SK-N-SH treated with all-trans-retinoic acid at 6 μM for 48 hours (cell line): Measurements from ENCODE around the gene GPC5.

Experiments used
- ATAC-seq: fragments of 200-7000 bp; cut with Tn5 transposase; 3 replicates; pipeline ENCODE4 v1.9.1; 2020; ENCODE audit warnings: mild to moderate bottlenecking, moderate library complexity
- BACH2 ChIP-seq: fragments of 250-450 bp; sonication (Bioruptor Pico); IDR thresholded peaks from 2 replicates; pipeline ENCODE4 v1.9.0; 2021; ENCODE audit warnings: mild to moderate bottlenecking, borderline replicate concordance
- CREB5 ChIP-seq: fragments of 250-450 bp; sonication (Bioruptor Pico); IDR thresholded peaks from 2 replicates; pipeline ENCODE4 v1.5.1; 2020; ENCODE audit warnings: low read depth, mild to moderate bottlenecking, moderate library complexity
- CSDC2 ChIP-seq: fragments of 250-450 bp; sonication (Bioruptor Pico); IDR thresholded peaks from 2 replicates; pipeline ENCODE4 v1.5.0; 2020; ENCODE audit warnings: mild to moderate bottlenecking, moderate library complexity
- CSRNP3 ChIP-seq: fragments of 250-450 bp; sonication (Bioruptor Pico); IDR thresholded peaks from 2 replicates; pipeline ENCODE4 v1.5.1; 2021; ENCODE audit warnings: mild to moderate bottlenecking, moderate library complexity
- ESRRG ChIP-seq: fragments of 250-450 bp; sonication (Bioruptor Pico); IDR thresholded peaks from 2 replicates; pipeline ENCODE4 v1.6.1; 2021; ENCODE audit warnings: mild to moderate bottlenecking
- GLIS3 ChIP-seq: fragments of 250-450 bp; sonication (Bioruptor Pico); IDR thresholded peaks from 2 replicates; pipeline ENCODE4 v1.5.0; 2020; ENCODE audit warnings: mild to moderate bottlenecking, moderate library complexity
- ISL1 ChIP-seq: fragments of 250-450 bp; sonication (Bioruptor Pico); IDR thresholded peaks from 2 replicates; pipeline ENCODE4 v2.1.2; 2022; ENCODE audit warnings: mild to moderate bottlenecking, moderate library complexity
- PATZ1 ChIP-seq: fragments of 250-450 bp; sonication (Bioruptor Pico); IDR thresholded peaks from 2 replicates; pipeline ENCODE4 v1.8.0; 2020; ENCODE audit warnings: mild to moderate bottlenecking, moderate library complexity, borderline replicate concordance
- POU6F1 ChIP-seq: fragments of 250-450 bp; sonication (Bioruptor Pico); IDR thresholded peaks from 2 replicates; pipeline ENCODE4 v1.8.0; 2021; ENCODE audit warnings: low read depth, mild to moderate bottlenecking, moderate library complexity, borderline replicate concordance
- PPARA ChIP-seq: fragments of 250-450 bp; sonication (Bioruptor Pico); IDR thresholded peaks from 2 replicates; pipeline ENCODE4 v1.5.0; 2020; ENCODE audit warnings: mild to moderate bottlenecking, borderline replicate concordance
- SNAI2 ChIP-seq: fragments of 250-450 bp; sonication (Bioruptor Pico); IDR thresholded peaks from 2 replicates; pipeline ENCODE4 v1.5.0; 2020; ENCODE audit warnings: mild to moderate bottlenecking, moderate library complexity
- TCF4 ChIP-seq: fragments of 250-450 bp; sonication (Bioruptor Pico); IDR thresholded peaks from 2 replicates; pipeline ENCODE4 v1.8.0; 2021; ENCODE audit warnings: mild to moderate bottlenecking, moderate library complexity, borderline replicate concordance
- TOX ChIP-seq: fragments of 250-450 bp; sonication (Bioruptor Pico); IDR thresholded peaks from 2 replicates; pipeline ENCODE4 v1.8.0; 2021; ENCODE audit warnings: mild to moderate bottlenecking, moderate library complexity, borderline replicate concordance
- TSHZ2 ChIP-seq: fragments of 250-450 bp; sonication (Bioruptor Pico); IDR thresholded peaks from 2 replicates; pipeline ENCODE4 v1.5.0; 2020; ENCODE audit warnings: mild to moderate bottlenecking, moderate library complexity
- ZFP3 ChIP-seq: fragments of 250-450 bp; sonication (Bioruptor Pico); IDR thresholded peaks from 2 replicates; pipeline ENCODE4 v1.5.0; 2020; ENCODE audit warnings: mild to moderate bottlenecking, moderate library complexity
- ZFP30 ChIP-seq: fragments of 450-650 bp; formaldehyde crosslinking; IDR thresholded peaks from 2 replicates; pipeline ENCODE4 v1.5.0; 2022; ENCODE audit warnings: mild to moderate bottlenecking, moderate library complexity
- ZNF565 ChIP-seq: fragments of 450-650 bp; formaldehyde crosslinking; conservative IDR thresholded peaks from 2 replicates; pipeline ENCODE4 v1.5.0; 2020; ENCODE audit warnings: low read depth, mild to moderate bottlenecking, moderate library complexity
- ZNF70 ChIP-seq: fragments of 450-650 bp; formaldehyde crosslinking; IDR thresholded peaks from 2 replicates; pipeline ENCODE4 v1.5.0; 2020; ENCODE audit warnings: mild to moderate bottlenecking, moderate library complexity
- ZNF8 ChIP-seq: fragments of 450-650 bp; formaldehyde crosslinking; IDR thresholded peaks from 2 replicates; pipeline ENCODE4 v1.5.0; 2020; ENCODE audit warnings: mild to moderate bottlenecking, moderate library complexity

GPC5 gene

GRCh38 chr13:92621985-92622384 is 1223.6 kb downstream of the GPC5 start:
- TF ChIP-seq ZFP3, result no peak
- no peak for TF ChIP-seq ZNF70 (CRISPR knock-in tag)
- TF ChIP-seq CSRNP3, result no peak
- TF ChIP-seq ISL1, result no peak
- TF ChIP-seq ZNF565 (CRISPR knock-in tag), result no peak
- TF ChIP-seq TOX (CRISPR knock-in tag), result no peak
- no peak for TF ChIP-seq CSDC2 (CRISPR knock-in tag)
- TF ChIP-seq ZFP30 (CRISPR knock-in tag), result no peak
- no peak for TF ChIP-seq ESRRG (CRISPR knock-in tag)
- no peak for TF ChIP-seq POU6F1 (CRISPR knock-in tag)
- no peak for TF ChIP-seq CREB5
- TF ChIP-seq ZNF8, result no peak
- no peak for TF ChIP-seq TSHZ2 (CRISPR knock-in tag)
- no peak for TF ChIP-seq GLIS3 (CRISPR knock-in tag)
- TF ChIP-seq PPARA (CRISPR knock-in tag), result no peak
- ATAC-seq, result no peak

- no peak for ATAC-seq
- no peak for TF ChIP-seq ZFP3
- TF ChIP-seq TOX (CRISPR knock-in tag), result no peak
- no peak for TF ChIP-seq TCF4
- no peak for TF ChIP-seq ISL1
- TF ChIP-seq, all 23 proteins: peak for 0
These were observed 1224.5 kb downstream of the GPC5 start for GRCh38 chr13:92622905-92623304.

- no peak for TF ChIP-seq PATZ1 (CRISPR knock-in tag)
- no peak for TF ChIP-seq TCF4
- TF ChIP-seq POU6F1 (CRISPR knock-in tag), result no peak
- no peak for TF ChIP-seq BACH2 (CRISPR knock-in tag)
- no peak for TF ChIP-seq ISL1
- TF ChIP-seq PPARA (CRISPR knock-in tag), result no peak
- TF ChIP-seq ZNF565 (CRISPR knock-in tag), result no peak
- no peak for TF ChIP-seq SNAI2 (CRISPR knock-in tag)
- no peak for TF ChIP-seq CSRNP3
- no peak for TF ChIP-seq ZFP30 (CRISPR knock-in tag)
- ATAC-seq, result no peak
These were observed 1227.9 kb downstream of the GPC5 start for GRCh38 chr13:92626274-92626673.
